Measurements from ENCODE around the gene KRI1.

- no peak for TF ChIP-seq CTCF (IDR thresholded peaks at IDR 0.05)
- no peak for TF ChIP-seq POLR2A (IDR thresholded peaks at IDR 0.05)
Observed at GRCh38 chr19:10517361-10517759, 48.5 kb downstream of the KRI1 start, which contains the start of gene S1PR5.

Measured in adrenal gland (tissue), 5 donors.